ENCODE data around the gene CCL4L2.
"Not testable (repeated sequence)": the region's sequence is repeated elsewhere in the genome, so short reads cannot be mapped to it uniquely, and the experiment has no call there.

Gene CCL4L2

GRCh38 chr17:36222967-36223366 is 12.1 kb downstream of the CCL4L2 start:
- ATAC-seq (ENCODE audit: low read depth); H3K4me1 Mint-ChIP-seq; H3K4me3 Mint-ChIP-seq; DNase-seq (ENCODE audit: low spot score in 2 of 2); H3K36me3 Mint-ChIP-seq; H3K9me3 Mint-ChIP-seq; H3K27ac Mint-ChIP-seq: not testable (repeated sequence)
- peaks cover 14% of the 10 kb centered on the region for H3K27me3 Mint-ChIP-seq

- not testable (repeated sequence) for H3K4me3 Mint-ChIP-seq; H3K4me1 Mint-ChIP-seq; H3K27me3 Mint-ChIP-seq; H3K36me3 Mint-ChIP-seq; H3K9me3 Mint-ChIP-seq; H3K27ac Mint-ChIP-seq; DNase-seq (ENCODE audit: low spot score in 2 of 2); ATAC-seq (ENCODE audit: low read depth)
These were observed 18.8 kb downstream of the CCL4L2 start for GRCh38 chr17:36229644-36230043.

- H3K4me3 Mint-ChIP-seq; DNase-seq (ENCODE audit: low spot score in 2 of 2); H3K36me3 Mint-ChIP-seq; H3K9me3 Mint-ChIP-seq; ATAC-seq (ENCODE audit: low read depth); H3K27me3 Mint-ChIP-seq; H3K27ac Mint-ChIP-seq; H3K4me1 Mint-ChIP-seq: not testable (repeated sequence)
These were observed 31.2 kb downstream of the CCL4L2 start for GRCh38 chr17:36242046-36242445.
